OCI-LY7 (cell line): ENCODE results near the gene POLA2. TPM values are rescaled to one million over a fixed set of nuclear protein-coding genes. Genes with fewer than 3 reads are reported as not detected.
"Not testable (repeated sequence)": the region's sequence is repeated elsewhere in the genome, so short reads cannot be mapped to it uniquely, and the experiment has no call there.

ENCODE experiments used
- BruUV-seq: library from RNA; stranded (reverse); fragments of 400-500 nt; replicated peaks from 2 replicates; lab custom pipeline; 2021; lab: Mats Ljungman, UMichigan
- CTCF ChIA-PET: fragments of 300-600 bp; sonication (Branson Sonifier 250); formaldehyde crosslinking; loops from one replicate; lab custom pipeline; 2022; ENCODE audit warnings: antibody characterized with exemption; ENCODE audit not compliant: unreplicated experiment; lab: Charles Lee
- POLR2A ChIA-PET: fragments of 300-600 bp; sonication (Branson Sonifier 250); formaldehyde crosslinking; loops from one replicate; lab custom pipeline; 2022; ENCODE audit warnings: antibody characterized with exemption; lab: Charles Lee
- DNase-seq: peaks from one replicate; pipeline ENCODE4 v3.0.0-alpha.2; 2015; ENCODE audit warnings: low spot score
- H2AFZ ChIP-seq: fragments of 200-600 bp; sonication (generic), shearing (Covaris generic); 2 replicates; pipeline ENCODE4 v1.6.1; 2014; ENCODE audit warnings: mild to moderate bottlenecking, antibody characterized with exemption, low read length, moderate library complexity
- H3K27ac ChIP-seq: fragments of 200-600 bp; sonication (generic); 2 replicates; pipeline ENCODE4 v1.5.1; 2014; ENCODE audit warnings: mixed run types, low read depth, mild to moderate bottlenecking, moderate library complexity, low read length, inconsistent platforms; ENCODE audit not compliant: poor library complexity, severe bottlenecking
- H3K36me3 ChIP-seq: fragments of 200-600 bp; sonication (generic); 2 replicates; pipeline ENCODE4 v1.6.1; 2014; ENCODE audit warnings: mild to moderate bottlenecking, antibody characterized with exemption, low read length, moderate library complexity, mixed read lengths; ENCODE audit not compliant: insufficient read depth
- H3K4me1 ChIP-seq: fragments of 200-600 bp; sonication (generic); 2 replicates; pipeline ENCODE4 v1.5.1; 2014; ENCODE audit warnings: mild to moderate bottlenecking, low read length; ENCODE audit not compliant: insufficient read depth, poor library complexity, severe bottlenecking
- H3K4me2 ChIP-seq: fragments of 200-600 bp; sonication (generic); 2 replicates; pipeline ENCODE4 v1.6.1; 2014; ENCODE audit warnings: mild to moderate bottlenecking, low read length
- H3K4me3 ChIP-seq: fragments of 200-600 bp; sonication (generic); 2 replicates; pipeline ENCODE4 v1.5.1; 2014; ENCODE audit warnings: mild to moderate bottlenecking, low read depth, low read length; ENCODE audit not compliant: poor library complexity, severe bottlenecking
- H3K79me2 ChIP-seq: fragments of 200-600 bp; sonication (generic); 2 replicates; pipeline ENCODE4 v1.6.1; 2016; ENCODE audit warnings: low read depth, mild to moderate bottlenecking, low read length, moderate library complexity, mixed read lengths; ENCODE audit not compliant: insufficient read depth
- H3K9me2 ChIP-seq: fragments of 200-600 bp; sonication (generic); 2 replicates; pipeline ENCODE4 v1.6.1; 2016; ENCODE audit warnings: mild to moderate bottlenecking, low read length, mixed read lengths; ENCODE audit not compliant: insufficient read depth
- H3K9me3 ChIP-seq: fragments of 200-600 bp; sonication (generic); 2 replicates; pipeline ENCODE4 v1.6.1; 2014; ENCODE audit warnings: mild to moderate bottlenecking, mixed run types, low read length, mixed read lengths
- H4K20me1 ChIP-seq: fragments of 200-600 bp; sonication (generic); 2 replicates; pipeline ENCODE4 v1.6.1; 2014; ENCODE audit warnings: mild to moderate bottlenecking, antibody characterized with exemption, low read length, moderate library complexity, mixed read lengths; ENCODE audit not compliant: insufficient read depth
- CTCF ChIP-seq: fragments of 200-600 bp; sonication (generic); conservative IDR thresholded peaks from 2 replicates; pipeline ENCODE4 v1.5.1; 2014; ENCODE audit warnings: mild to moderate bottlenecking, antibody characterized with exemption, low read length, moderate library complexity, mixed read lengths
- EZH2phosphoT487 ChIP-seq: fragments of 200-600 bp; sonication (generic); IDR thresholded peaks from 2 replicates; pipeline ENCODE4 v1.6.1; 2018; ENCODE audit warnings: low read depth, borderline replicate concordance, mild to moderate bottlenecking, mixed run types, antibody characterized with exemption, low read length, moderate library complexity, mixed read lengths
- intact Hi-C: fragments of 100-400 bp; cut with micrococcal nuclease; formaldehyde crosslinking; loops from one replicate; pipeline ENCODE4 v1.10.0; 2022; ENCODE audit not compliant: unreplicated experiment
- total RNA-seq, 2 experiments: library from RNA; depleted of rRNA in 1 of 2; stranded (reverse); fragments of >200 nt in 1 of 2; shearing (Covaris generic) in 1 of 2; gene quantifications; 2 replicates each; pipeline ENCODE4 v1.2.3, GENCODE V29; 2014 to 2022

The POLA2 gene
- total RNA-seq, 2 experiments from 2014 or later: 47.5 to 89.1 TPM

DNA sequence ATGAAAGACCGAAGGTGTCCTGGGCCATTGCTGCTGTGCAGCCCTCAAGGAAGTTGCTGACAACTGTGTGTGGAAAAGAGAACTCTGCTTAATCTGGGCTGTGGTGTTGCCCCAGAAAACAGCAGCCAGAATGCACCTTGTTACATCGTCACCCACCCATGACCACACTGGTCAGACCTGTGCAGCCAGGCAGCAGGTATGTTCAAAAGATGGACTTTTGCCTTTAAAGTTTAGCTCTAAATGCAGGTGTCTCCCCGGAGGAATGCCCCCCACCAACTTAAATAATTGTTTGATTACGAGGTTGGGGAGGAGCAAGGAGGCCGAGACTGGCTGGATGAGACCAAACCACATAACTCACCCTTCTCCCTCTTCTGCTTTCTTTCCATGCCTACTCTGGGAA is 15.3 kb upstream of the POLA2 start:
- ChIA-PET POLR2A (interaction anchor here (0.6 kb wide), 1 partner anchor 872 kb away, joined by 4 read pairs; no protein-coding TSS in a partner anchor), CTCF (no interaction called here)
- intact Hi-C loops: no loop called here
- H3K36me3 ChIP-seq: no peaks in the 10 kb centered on the region
- H3K4me1 ChIP-seq: no peaks in the 10 kb centered on the region
- DNase-seq: no peak
- peaks cover 18% of the 10 kb centered on the region; the same call in 1 of the 2 replicates for H3K9me3 ChIP-seq
- H3K27ac ChIP-seq: no peak overlapping the region
- H3K9me2 ChIP-seq: no peaks in the 10 kb centered on the region
- H4K20me1 ChIP-seq: no peaks in the 10 kb centered on the region
- no peak for TF ChIP-seq EZH2phosphoT487
- no peak for TF ChIP-seq CTCF
- H2AFZ ChIP-seq: no peak overlapping the region
- no peak overlapping the region for H3K4me3 ChIP-seq
- no TSS peak for BruUV-seq
- H3K79me2 ChIP-seq: no peaks in the 10 kb centered on the region
- H3K4me2 ChIP-seq: no peak overlapping the region

- BruUV-seq: not testable (repeated sequence)
These were observed 13.5 kb upstream of the POLA2 start for GRCh38 chr11:65248184-65248710.

DNA sequence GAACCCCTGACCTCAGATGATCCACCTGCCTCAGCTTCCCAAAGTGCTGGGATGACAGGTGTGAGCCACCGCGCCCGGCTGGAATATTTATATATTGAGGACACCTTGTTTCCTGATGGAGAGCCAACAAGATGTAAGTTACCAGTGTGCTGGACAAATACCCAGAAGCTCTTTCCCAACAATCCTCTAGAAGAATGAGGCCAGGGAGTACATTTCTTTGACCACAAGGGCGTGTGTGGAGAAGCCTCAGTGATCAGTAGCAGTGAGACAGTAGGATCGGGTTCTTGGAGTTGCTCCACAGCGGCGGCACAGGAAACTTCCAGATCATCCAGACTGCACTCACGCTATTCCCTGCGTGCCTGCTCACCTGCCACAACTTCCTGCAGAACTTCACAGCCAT is 10.3 kb upstream of the POLA2 start:
- Histone ChIP-seq H3K4me2 (no peak overlapping the region), H4K20me1 (no peaks in the 10 kb centered on the region), H2AFZ (no peak overlapping the region), H3K79me2 (no peaks in the 10 kb centered on the region), H3K27ac (no peak overlapping the region), H3K36me3 (no peaks in the 10 kb centered on the region), H3K4me3 (no peak overlapping the region), H3K4me1 (no peaks in the 10 kb centered on the region), H3K9me2 (no peaks in the 10 kb centered on the region), H3K9me3 (no peaks in the 10 kb centered on the region)
- no TSS peak for BruUV-seq
- ChIA-PET POLR2A (interaction anchor here (0.5 kb wide), 1 partner anchor 258 kb away, joined by 3 read pairs; no protein-coding TSS in a partner anchor), CTCF (interaction anchor here (0.8 kb wide), 1 partner anchor 32 kb away, joined by 3 read pairs; no protein-coding TSS in a partner anchor)
- DNase-seq: no peak
- TF ChIP-seq EZH2phosphoT487 (no peak), CTCF (no peak)
- intact Hi-C loops: loop anchor here (2.0 kb wide), 1 partner anchor 47 kb away; no protein-coding TSS in a partner anchor

More at GRCh38 chr11:65248184-65248710, 13.5 kb upstream of the POLA2 start:
- H3K4me2 ChIP-seq, H2AFZ ChIP-seq, H3K4me1 ChIP-seq, CTCF ChIA-PET, DNase-seq, H3K36me3 ChIP-seq, H3K79me2 ChIP-seq, H4K20me1 ChIP-seq, H3K4me3 ChIP-seq, H3K27ac ChIP-seq, H3K9me2 ChIP-seq, H3K9me3 ChIP-seq, intact Hi-C loops: not testable (repeated sequence)
- POLR2A ChIA-PET: interaction anchor here (1.2 kb wide), 1 partner anchor 14 kb away, joined by 3 read pairs; the partner anchor contains the start of gene POLA2
